ENCODE results near the gene SMPD3. TPM values are rescaled to one million over a fixed set of nuclear protein-coding genes. Genes with fewer than 3 reads are reported as not detected.

The SMPD3 gene
- total RNA-seq, 1 experiment from 2014 or later = 1.4 TPM

GRCh38 chr16:68380348-68380670 is 68.0 kb downstream of the SMPD3 start:
- CTCF ChIA-PET = no interaction called here
- no peak for ATAC-seq

DNA sequence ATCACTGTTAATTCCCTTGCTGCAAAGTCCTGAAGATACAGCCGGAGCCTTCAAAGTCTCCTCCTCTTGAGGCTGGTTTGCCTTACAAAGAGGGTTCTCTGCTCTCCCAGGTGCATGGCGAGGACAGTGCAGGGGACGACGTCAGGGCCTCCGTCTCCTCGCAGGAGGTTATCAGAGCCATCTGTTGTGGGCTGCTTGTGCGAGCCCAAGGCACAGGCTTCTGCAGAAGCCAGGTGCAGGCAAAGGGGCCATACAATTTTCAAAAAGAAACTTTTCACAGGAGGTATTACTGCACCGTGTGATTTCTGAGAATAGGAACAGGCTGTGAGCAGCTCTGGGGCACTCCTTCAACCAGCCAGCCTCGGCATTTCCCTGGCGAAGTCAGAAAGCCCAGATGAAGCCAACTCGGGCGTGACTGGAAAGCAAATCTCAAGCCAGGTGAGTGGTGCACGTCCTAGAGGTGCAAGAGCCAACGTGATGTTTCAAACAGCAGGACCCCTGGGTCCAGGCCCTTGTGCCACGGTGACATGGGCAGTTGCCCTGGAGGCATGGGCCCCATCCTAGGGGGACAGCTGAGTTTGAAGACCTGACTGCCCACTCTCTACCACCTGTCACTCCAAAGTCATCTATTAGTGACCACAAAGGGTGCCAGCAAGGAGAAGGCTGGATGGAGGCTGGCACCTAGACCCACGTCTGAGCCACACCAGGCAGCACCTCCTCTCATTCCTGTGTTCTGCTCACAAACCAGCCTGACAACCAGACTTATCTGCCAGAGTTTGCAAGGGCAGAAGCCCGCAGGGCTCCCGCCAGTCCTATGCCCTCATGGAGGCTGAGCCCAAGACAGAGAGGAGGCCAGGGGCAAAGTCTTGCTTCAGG is 68.6 kb downstream of the SMPD3 start:
- Mint-ChIP-seq H3K4me1 (peaks cover 18% of the 10 kb centered on the region), H3K9me3 (no peaks in the 10 kb centered on the region), H3K27me3 (ENCODE audit: low read depth) (no peaks in the 10 kb centered on the region), H3K27ac (no peak overlapping the region), H3K36me3 (no peaks in the 10 kb centered on the region), H3K4me3 (no peak overlapping the region)
- DNase-seq (ENCODE audit: low spot score) (no peak), ATAC-seq (no peak)
- TF ChIP-seq JUN (CRISPR knock-in tag; IDR thresholded peaks at IDR 0.05) = no peak
- TF ChIP-seq, protein P1, sequence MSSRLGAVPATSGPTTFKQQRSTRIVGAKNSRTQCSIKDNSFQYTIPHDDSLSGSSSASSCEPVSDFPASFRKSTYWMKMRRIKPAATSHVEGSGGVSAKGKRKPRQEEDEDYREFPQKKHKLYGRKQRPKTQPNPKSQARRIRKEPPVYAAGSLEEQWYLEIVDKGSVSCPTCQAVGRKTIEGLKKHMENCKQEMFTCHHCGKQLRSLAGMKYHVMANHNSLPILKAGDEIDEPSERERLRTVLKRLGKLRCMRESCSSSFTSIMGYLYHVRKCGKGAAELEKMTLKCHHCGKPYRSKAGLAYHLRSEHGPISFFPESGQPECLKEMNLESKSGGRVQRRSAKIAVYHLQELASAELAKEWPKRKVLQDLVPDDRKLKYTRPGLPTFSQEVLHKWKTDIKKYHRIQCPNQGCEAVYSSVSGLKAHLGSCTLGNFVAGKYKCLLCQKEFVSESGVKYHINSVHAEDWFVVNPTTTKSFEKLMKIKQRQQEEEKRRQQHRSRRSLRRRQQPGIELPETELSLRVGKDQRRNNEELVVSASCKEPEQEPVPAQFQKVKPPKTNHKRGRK (CRISPR knock-in tag; IDR thresholded peaks at IDR 0.05; ENCODE audit: borderline replicate concordance) = no peak
- TF ChIP-seq SMAD3 (CRISPR knock-in tag; IDR thresholded peaks at IDR 0.05; ENCODE audit: borderline replicate concordance) = no peak
- TF ChIP-seq ZBTB43 (CRISPR knock-in tag; IDR thresholded peaks at IDR 0.05) = no peak
- no peak for TF ChIP-seq ZNF423 (CRISPR knock-in tag; IDR thresholded peaks at IDR 0.05)
- TF ChIP-seq, protein P2, sequence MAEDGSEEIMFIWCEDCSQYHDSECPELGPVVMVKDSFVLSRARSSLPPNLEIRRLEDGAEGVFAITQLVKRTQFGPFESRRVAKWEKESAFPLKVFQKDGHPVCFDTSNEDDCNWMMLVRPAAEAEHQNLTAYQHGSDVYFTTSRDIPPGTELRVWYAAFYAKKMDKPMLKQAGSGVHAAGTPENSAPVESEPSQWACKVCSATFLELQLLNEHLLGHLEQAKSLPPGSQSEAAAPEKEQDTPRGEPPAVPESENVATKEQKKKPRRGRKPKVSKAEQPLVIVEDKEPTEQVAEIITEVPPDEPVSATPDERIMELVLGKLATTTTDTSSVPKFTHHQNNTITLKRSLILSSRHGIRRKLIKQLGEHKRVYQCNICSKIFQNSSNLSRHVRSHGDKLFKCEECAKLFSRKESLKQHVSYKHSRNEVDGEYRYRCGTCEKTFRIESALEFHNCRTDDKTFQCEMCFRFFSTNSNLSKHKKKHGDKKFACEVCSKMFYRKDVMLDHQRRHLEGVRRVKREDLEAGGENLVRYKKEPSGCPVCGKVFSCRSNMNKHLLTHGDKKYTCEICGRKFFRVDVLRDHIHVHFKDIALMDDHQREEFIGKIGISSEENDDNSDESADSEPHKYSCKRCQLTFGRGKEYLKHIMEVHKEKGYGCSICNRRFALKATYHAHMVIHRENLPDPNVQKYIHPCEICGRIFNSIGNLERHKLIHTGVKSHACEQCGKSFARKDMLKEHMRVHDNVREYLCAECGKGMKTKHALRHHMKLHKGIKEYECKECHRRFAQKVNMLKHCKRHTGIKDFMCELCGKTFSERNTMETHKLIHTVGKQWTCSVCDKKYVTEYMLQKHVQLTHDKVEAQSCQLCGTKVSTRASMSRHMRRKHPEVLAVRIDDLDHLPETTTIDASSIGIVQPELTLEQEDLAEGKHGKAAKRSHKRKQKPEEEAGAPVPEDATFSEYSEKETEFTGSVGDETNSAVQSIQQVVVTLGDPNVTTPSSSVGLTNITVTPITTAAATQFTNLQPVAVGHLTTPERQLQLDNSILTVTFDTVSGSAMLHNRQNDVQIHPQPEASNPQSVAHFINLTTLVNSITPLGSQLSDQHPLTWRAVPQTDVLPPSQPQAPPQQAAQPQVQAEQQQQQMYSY (CRISPR knock-in tag; IDR thresholded peaks at IDR 0.05) = no peak
- TF ChIP-seq TCF7 (CRISPR knock-in tag; IDR thresholded peaks at IDR 0.05; ENCODE audit: low read depth) = no peak
- TF ChIP-seq, protein P3, sequence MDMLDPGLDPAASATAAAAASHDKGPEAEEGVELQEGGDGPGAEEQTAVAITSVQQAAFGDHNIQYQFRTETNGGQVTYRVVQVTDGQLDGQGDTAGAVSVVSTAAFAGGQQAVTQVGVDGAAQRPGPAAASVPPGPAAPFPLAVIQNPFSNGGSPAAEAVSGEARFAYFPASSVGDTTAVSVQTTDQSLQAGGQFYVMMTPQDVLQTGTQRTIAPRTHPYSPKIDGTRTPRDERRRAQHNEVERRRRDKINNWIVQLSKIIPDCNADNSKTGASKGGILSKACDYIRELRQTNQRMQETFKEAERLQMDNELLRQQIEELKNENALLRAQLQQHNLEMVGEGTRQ (CRISPR knock-in tag; IDR thresholded peaks at IDR 0.05) = no peak
- TF ChIP-seq OVOL2 (CRISPR knock-in tag; IDR thresholded peaks at IDR 0.05; ENCODE audit: borderline replicate concordance) = no peak
- no peak for TF ChIP-seq ZNF416 (CRISPR knock-in tag; IDR thresholded peaks at IDR 0.05)
- POLR2A ChIA-PET = no interaction called here
- CTCF ChIA-PET = no interaction called here

More at GRCh38 chr16:68380348-68380670, 68.0 kb downstream of the SMPD3 start:
- Mint-ChIP-seq H3K27me3 (ENCODE audit: low read depth) (no peaks in the 10 kb centered on the region), H3K36me3 (no peaks in the 10 kb centered on the region), H3K27ac (no peak overlapping the region), H3K4me1 (peaks cover 24% of the 10 kb centered on the region), H3K9me3 (no peaks in the 10 kb centered on the region), H3K4me3 (no peak overlapping the region)
- POLR2A ChIA-PET = no interaction called here
- DNase-seq (ENCODE audit: low spot score) = no peak
- no peak for TF ChIP-seq TEAD4 (CRISPR knock-in tag; IDR thresholded peaks at IDR 0.05)
- TF ChIP-seq SMAD4 (CRISPR knock-in tag; IDR thresholded peaks at IDR 0.05) = no peak
- TF ChIP-seq, protein P4, sequence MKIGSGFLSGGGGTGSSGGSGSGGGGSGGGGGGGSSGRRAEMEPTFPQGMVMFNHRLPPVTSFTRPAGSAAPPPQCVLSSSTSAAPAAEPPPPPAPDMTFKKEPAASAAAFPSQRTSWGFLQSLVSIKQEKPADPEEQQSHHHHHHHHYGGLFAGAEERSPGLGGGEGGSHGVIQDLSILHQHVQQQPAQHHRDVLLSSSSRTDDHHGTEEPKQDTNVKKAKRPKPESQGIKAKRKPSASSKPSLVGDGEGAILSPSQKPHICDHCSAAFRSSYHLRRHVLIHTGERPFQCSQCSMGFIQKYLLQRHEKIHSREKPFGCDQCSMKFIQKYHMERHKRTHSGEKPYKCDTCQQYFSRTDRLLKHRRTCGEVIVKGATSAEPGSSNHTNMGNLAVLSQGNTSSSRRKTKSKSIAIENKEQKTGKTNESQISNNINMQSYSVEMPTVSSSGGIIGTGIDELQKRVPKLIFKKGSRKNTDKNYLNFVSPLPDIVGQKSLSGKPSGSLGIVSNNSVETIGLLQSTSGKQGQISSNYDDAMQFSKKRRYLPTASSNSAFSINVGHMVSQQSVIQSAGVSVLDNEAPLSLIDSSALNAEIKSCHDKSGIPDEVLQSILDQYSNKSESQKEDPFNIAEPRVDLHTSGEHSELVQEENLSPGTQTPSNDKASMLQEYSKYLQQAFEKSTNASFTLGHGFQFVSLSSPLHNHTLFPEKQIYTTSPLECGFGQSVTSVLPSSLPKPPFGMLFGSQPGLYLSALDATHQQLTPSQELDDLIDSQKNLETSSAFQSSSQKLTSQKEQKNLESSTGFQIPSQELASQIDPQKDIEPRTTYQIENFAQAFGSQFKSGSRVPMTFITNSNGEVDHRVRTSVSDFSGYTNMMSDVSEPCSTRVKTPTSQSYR (CRISPR knock-in tag; IDR thresholded peaks at IDR 0.05) = no peak
- TF ChIP-seq TEAD1 (CRISPR knock-in tag; IDR thresholded peaks at IDR 0.05) = no peak
- TF ChIP-seq SP1 (CRISPR knock-in tag; conservative IDR thresholded peaks at IDR 0.05) = no peak
- TF ChIP-seq ZNF138 (CRISPR knock-in tag; conservative IDR thresholded peaks at IDR 0.05) = no peak
- TF ChIP-seq FOXJ3 (CRISPR knock-in tag; IDR thresholded peaks at IDR 0.05; ENCODE audit: borderline replicate concordance) = no peak
- no peak for TF ChIP-seq RELA (CRISPR knock-in tag; IDR thresholded peaks at IDR 0.05; ENCODE audit: borderline replicate concordance)
- no peak for TF ChIP-seq GRHL2 (CRISPR knock-in tag; IDR thresholded peaks at IDR 0.05; ENCODE audit: insufficient replicate concordance, severe bottlenecking)
- no peak for TF ChIP-seq MAX (CRISPR knock-in tag; IDR thresholded peaks at IDR 0.05)
- TF ChIP-seq ZNF263 (CRISPR knock-in tag; IDR thresholded peaks at IDR 0.05; ENCODE audit: low read depth) = no peak
- no peak for TF ChIP-seq SMAD3 (CRISPR knock-in tag; IDR thresholded peaks at IDR 0.05; ENCODE audit: borderline replicate concordance)
- no peak for TF ChIP-seq ATF3 (CRISPR knock-in tag; conservative IDR thresholded peaks at IDR 0.05)
- TF ChIP-seq SOX15 (CRISPR knock-in tag; IDR thresholded peaks at IDR 0.05) = no peak
- TF ChIP-seq FOXK1 (CRISPR knock-in tag; IDR thresholded peaks at IDR 0.05) = no peak

Measured in WTC11 (cell line).